GM23338 (cell line): ENCODE results near the gene SELENOF. TPM values are rescaled to one million over a fixed set of nuclear protein-coding genes. Genes with fewer than 3 reads are reported as not detected.

ENCODE experiments used
- ATAC-seq: fragments of 200-7000 bp; cut with Tn5 transposase; 3 replicates; pipeline ENCODE4 v1.9.1; 2020
- DNase-seq: peaks from one replicate; pipeline ENCODE4 v3.0.0-alpha.2; 2015; ENCODE audit warnings: low spot score
- H2AFZ ChIP-seq: fragments of 200-600 bp; sonication (generic); 2 replicates; pipeline ENCODE4 v1.8.0; 2016; ENCODE audit warnings: antibody characterized with exemption, mild to moderate bottlenecking, moderate library complexity
- H3F3A ChIP-seq: fragments of 200-600 bp; sonication (generic); replicated peaks from 2 replicates; pipeline ENCODE4 v1.8.0; 2017; ENCODE audit warnings: antibody characterized with exemption, mixed run types, low read depth
- H3K27ac ChIP-seq: fragments of 200-600 bp; sonication (generic); 2 replicates; pipeline ENCODE4 v1.6.1; 2016; ENCODE audit warnings: low read depth
- H3K27me3 ChIP-seq: fragments of 200-600 bp; sonication (generic); 2 replicates; pipeline ENCODE4 v1.8.0; 2016; ENCODE audit warnings: mild to moderate bottlenecking, mixed run types, moderate library complexity; ENCODE audit not compliant: insufficient read depth
- H3K36me3 ChIP-seq: fragments of 200-600 bp; sonication (generic); 2 replicates; pipeline ENCODE4 v1.8.0; 2016; ENCODE audit warnings: mild to moderate bottlenecking; ENCODE audit not compliant: insufficient read depth
- H3K4me1 ChIP-seq: fragments of 200-600 bp; sonication (generic); 2 replicates; pipeline ENCODE4 v1.8.0; 2016; ENCODE audit warnings: mild to moderate bottlenecking, moderate library complexity; ENCODE audit not compliant: insufficient read depth
- H3K4me2 ChIP-seq: fragments of 200-600 bp; sonication (generic); 2 replicates; pipeline ENCODE4 v1.7.1; 2017; ENCODE audit warnings: mixed run types
- H3K4me3 ChIP-seq: fragments of 200-600 bp; sonication (generic); 2 replicates; pipeline ENCODE4 v1.6.1; 2016; ENCODE audit warnings: mixed run types
- H3K79me2 ChIP-seq: fragments of 200-600 bp; sonication (generic); replicated peaks from 2 replicates; pipeline ENCODE4 v1.8.0; 2017; ENCODE audit warnings: mild to moderate bottlenecking; ENCODE audit not compliant: insufficient read depth
- H3K9me2 ChIP-seq: fragments of 200-600 bp; sonication (generic); 2 replicates; pipeline ENCODE4 v1.8.0; 2017; ENCODE audit not compliant: insufficient read depth
- H4K20me1 ChIP-seq: fragments of 200-600 bp; sonication (generic); replicated peaks from 2 replicates; pipeline ENCODE4 v1.8.0; 2017; ENCODE audit warnings: mild to moderate bottlenecking; ENCODE audit not compliant: insufficient read depth
- H3K27ac Mint-ChIP-seq: 2 replicates; pipeline ENCODE4 v1.8.0; 2020; ENCODE audit warnings: inconsistent platforms, mild to moderate bottlenecking, moderate library complexity, mixed read lengths
- H3K27me3 Mint-ChIP-seq: 3 replicates; pipeline ENCODE4 v1.8.0; 2022; ENCODE audit warnings: low read depth, mild to moderate bottlenecking, moderate library complexity, mixed read lengths, inconsistent platforms; ENCODE audit not compliant: insufficient read depth, poor library complexity
- H3K36me3 Mint-ChIP-seq: 3 replicates; pipeline ENCODE4 v1.8.0; 2021; ENCODE audit warnings: low read depth, mild to moderate bottlenecking, inconsistent platforms, moderate library complexity, mixed read lengths
- H3K4me1 Mint-ChIP-seq: 3 replicates; pipeline ENCODE4 v1.8.0; 2020; ENCODE audit warnings: mild to moderate bottlenecking, inconsistent platforms, mixed read lengths
- H3K4me3 Mint-ChIP-seq: 3 replicates; pipeline ENCODE4 v1.8.0; 2021; ENCODE audit warnings: moderate library complexity, mild to moderate bottlenecking, inconsistent platforms, mixed read lengths
- H3K9me3 Mint-ChIP-seq: 3 replicates; pipeline ENCODE4 v1.8.0; 2020; ENCODE audit warnings: moderate library complexity, mild to moderate bottlenecking, inconsistent platforms, mixed read lengths
- CREB1 ChIP-seq: fragments of 250-450 bp; sonication (Bioruptor Pico); IDR thresholded peaks from 2 replicates; pipeline ENCODE4 v1.5.0; 2020; ENCODE audit warnings: low read depth, mild to moderate bottlenecking, moderate library complexity
- ETS1 ChIP-seq: IDR thresholded peaks from 2 replicates; pipeline ENCODE4 v1.6.1; 2016; ENCODE audit warnings: antibody characterized with exemption
- EZH2phosphoT487 ChIP-seq: fragments of 200-600 bp; sonication (generic); IDR thresholded peaks from one replicate; pipeline ENCODE4 v1.8.1; 2018; ENCODE audit warnings: antibody characterized with exemption; ENCODE audit not compliant: unreplicated experiment
- JUNB ChIP-seq: IDR thresholded peaks from one replicate; pipeline ENCODE4 v1.6.1; 2016; ENCODE audit warnings: antibody characterized with exemption; ENCODE audit not compliant: unreplicated experiment
- POLR2AphosphoS5 ChIP-seq: IDR thresholded peaks from 2 replicates; pipeline ENCODE4 v1.6.1; 2016; ENCODE audit warnings: antibody characterized with exemption, low read depth
- REST ChIP-seq: IDR thresholded peaks from one replicate; pipeline ENCODE4 v1.6.1; 2018; ENCODE audit warnings: antibody characterized with exemption; ENCODE audit not compliant: unreplicated experiment
- STAT1 ChIP-seq: IDR thresholded peaks from one replicate; pipeline ENCODE4 v1.6.1; 2016; ENCODE audit warnings: antibody characterized with exemption; ENCODE audit not compliant: unreplicated experiment
- ZNF114 ChIP-seq: fragments of 250-450 bp; sonication (Bioruptor Pico); IDR thresholded peaks from 2 replicates; pipeline ENCODE4 v1.5.0; 2020; ENCODE audit warnings: mild to moderate bottlenecking, moderate library complexity
- ZNF331 ChIP-seq: fragments of 250-450 bp; sonication (Bioruptor Pico); IDR thresholded peaks from 2 replicates; pipeline ENCODE4 v1.5.0; 2020; ENCODE audit warnings: low read depth, mild to moderate bottlenecking, moderate library complexity
- ZNF462 ChIP-seq: fragments of 250-450 bp; sonication (Bioruptor Pico); IDR thresholded peaks from 2 replicates; pipeline ENCODE4 v1.5.0; 2020; ENCODE audit warnings: mild to moderate bottlenecking, moderate library complexity
- polyA plus RNA-seq: library from polyadenylated mRNA; unstranded; fragments of >200 nt; fragmentation: Nextera tagmentation; extraction: Ambion mirVana; gene quantifications from 2 replicates; pipeline ENCODE4 v1.2.1, GENCODE V29; 2016
- total RNA-seq: library from RNA; depleted of rRNA; stranded (reverse); fragments of >200 nt; shearing (Covaris generic); gene quantifications from 2 replicates; pipeline ENCODE4 v1.2.3, GENCODE V29; 2014

SELENOF gene
- total and polyA plus RNA-seq, 2 experiments from 2014 or later, result 113 to 142 TPM

GRCh38 chr1:86845514-86845913, 68.4 kb downstream of the SELENOF start:
- peaks cover 2% of the 10 kb centered on the region for H3K27me3 Mint-ChIP-seq
- H3K4me1 Mint-ChIP-seq, result peaks cover 6% of the 10 kb centered on the region; the same call in 1 of the 3 replicates
- Histone ChIP-seq H3K4me2 (no peak overlapping the region), H3K27ac (no peak overlapping the region), H3K9me2 (0 out of 2 replicates have a peak, but pooled peaks cover 4% of the 10 kb centered on the region), H3K79me2 (no peaks in the 10 kb centered on the region), H3K4me1 (no peaks in the 10 kb centered on the region; the same call in 1 of the 2 replicates), H3K4me3 (no peak overlapping the region), H3K27me3 (no peaks in the 10 kb centered on the region), H4K20me1 (no peaks in the 10 kb centered on the region), H3K36me3 (no peaks in the 10 kb centered on the region), H3F3A (no peaks in the 10 kb centered on the region), H2AFZ (no peak overlapping the region; the same call in 1 of the 2 replicates)
- TF ChIP-seq ZNF331 (CRISPR knock-in tag) (no peak), REST (no peak), EZH2phosphoT487 (no peak), STAT1 (no peak), JUNB (no peak), ZNF114 (CRISPR knock-in tag) (no peak), POLR2AphosphoS5 (no peak), CREB1 (no peak), ETS1 (no peak), ZNF462 (CRISPR knock-in tag) (no peak)
- no peak overlapping the region for H3K4me3 Mint-ChIP-seq
- H3K27ac Mint-ChIP-seq, result no peak overlapping the region
- DNase-seq (no peak), ATAC-seq (no peak)
- no peaks in the 10 kb centered on the region for H3K36me3 Mint-ChIP-seq
- no peaks in the 10 kb centered on the region for H3K9me3 Mint-ChIP-seq
